PC-9 (cell line): Measurements from ENCODE around the gene SLITRK2. TPM values are rescaled to one million over a fixed set of nuclear protein-coding genes. Genes with fewer than 3 reads are reported as not detected.

ENCODE experiments used
- BruUV-seq: library from RNA; stranded (reverse); fragments of 400-500 nt; replicated peaks from 2 replicates; lab custom pipeline; 2021; lab: Mats Ljungman, UMichigan
- CTCF ChIA-PET: fragments of 300-600 bp; sonication (Branson Sonifier 250); formaldehyde crosslinking; loops from one replicate; lab custom pipeline; 2022; ENCODE audit warnings: antibody characterized with exemption; lab: Charles Lee
- POLR2A ChIA-PET: fragments of 300-600 bp; sonication (Branson Sonifier 250); formaldehyde crosslinking; loops from one replicate; lab custom pipeline; 2022; ENCODE audit warnings: antibody characterized with exemption; ENCODE audit not compliant: unreplicated experiment; lab: Charles Lee
- DNase-seq, 2 experiments: peaks; one replicate each; pipeline versions ENCODE4 v3.0.0 to v3.0.0-alpha.2; 2015 to 2022; ENCODE audit warnings: mixed read lengths in 1 of 2
- H2AFZ ChIP-seq: fragments of 200-600 bp; sonication (generic); 2 replicates; pipeline ENCODE4 v1.8.1; 2017; ENCODE audit warnings: antibody characterized with exemption
- H3F3A ChIP-seq: fragments of 200-600 bp; sonication (generic); 2 replicates; pipeline ENCODE4 v1.8.1; 2017; ENCODE audit warnings: antibody characterized with exemption, mild to moderate bottlenecking, low read depth; ENCODE audit not compliant: insufficient read depth
- H3K27ac ChIP-seq: fragments of 200-600 bp; sonication (generic); 2 replicates; pipeline ENCODE4 v1.6.1; 2016; ENCODE audit warnings: mixed run types
- H3K27me3 ChIP-seq: fragments of 200-600 bp; sonication (generic); 2 replicates; pipeline ENCODE4 v1.6.1; 2016; ENCODE audit warnings: low read depth, mixed run types; ENCODE audit not compliant: insufficient read depth
- H3K36me3 ChIP-seq: fragments of 200-600 bp; sonication (generic); 2 replicates; pipeline ENCODE4 v1.6.1; 2016; ENCODE audit warnings: low read depth, mixed run types
- H3K4me1 ChIP-seq: fragments of 200-600 bp; sonication (generic); replicated peaks from 2 replicates; pipeline ENCODE4 v1.6.1; 2016; ENCODE audit warnings: mixed run types; ENCODE audit not compliant: insufficient read depth
- H3K4me2 ChIP-seq: fragments of 200-600 bp; sonication (generic); 2 replicates; pipeline ENCODE4 v1.6.1; 2017; ENCODE audit warnings: mixed run types
- H3K4me3 ChIP-seq: fragments of 200-600 bp; sonication (generic); 2 replicates; pipeline ENCODE4 v1.6.1; 2016; ENCODE audit warnings: mixed run types
- H3K79me2 ChIP-seq: fragments of 200-600 bp; sonication (generic); 2 replicates; pipeline ENCODE4 v1.6.1; 2017; ENCODE audit warnings: low read depth, mixed run types
- H3K9me2 ChIP-seq: fragments of 200-600 bp; sonication (generic); 2 replicates; pipeline ENCODE4 v1.8.1; 2017; ENCODE audit warnings: mild to moderate bottlenecking; ENCODE audit not compliant: insufficient read depth
- H3K9me3 ChIP-seq: fragments of 200-600 bp; sonication (generic); 2 replicates; pipeline ENCODE4 v1.8.1; 2016; ENCODE audit warnings: low read depth; ENCODE audit not compliant: insufficient read depth
- H4K20me1 ChIP-seq: fragments of 200-600 bp; sonication (generic); 2 replicates; pipeline ENCODE4 v1.8.1; 2017; ENCODE audit not compliant: insufficient read depth
- CTCF ChIP-seq: fragments of 200-600 bp; sonication (generic); conservative IDR thresholded peaks from 2 replicates; pipeline ENCODE4 v1.6.1; 2017; ENCODE audit warnings: mixed run types, antibody characterized with exemption, mild to moderate bottlenecking, moderate library complexity
- EZH2 ChIP-seq: fragments of 200-600 bp; sonication (generic); IDR thresholded peaks from 2 replicates; pipeline ENCODE4 v1.8.0; 2017; ENCODE audit warnings: antibody characterized with exemption, low read depth
- intact Hi-C: fragments of 100-400 bp; cut with micrococcal nuclease; formaldehyde crosslinking; loops from one replicate; pipeline ENCODE4 v1.10.0; 2022; ENCODE audit not compliant: unreplicated experiment
- total RNA-seq: library from RNA; stranded (reverse); gene quantifications from 2 replicates; pipeline ENCODE4 v1.2.3, GENCODE V29; 2021

Gene SLITRK2
- total RNA-seq, 1 experiment from 2014 or later: not detected

- no peaks in the 10 kb centered on the region for H3K36me3 ChIP-seq
- no peak overlapping the region for H3K27ac ChIP-seq
- TF ChIP-seq CTCF (no peak), EZH2 (no peak)
- H3K4me2 ChIP-seq: no peak overlapping the region
- H4K20me1 ChIP-seq: no peaks in the 10 kb centered on the region
- intact Hi-C loops: no loop called here
- H3K9me2 ChIP-seq: no peaks in the 10 kb centered on the region
- H3K27me3 ChIP-seq: peaks cover 39% of the 10 kb centered on the region
- no peaks in the 10 kb centered on the region for H3K9me3 ChIP-seq
- H3F3A ChIP-seq: no peaks in the 10 kb centered on the region
- POLR2A ChIA-PET: no interaction called here
- no peak overlapping the region for H3K4me3 ChIP-seq
- no TSS peak for BruUV-seq
- DNase-seq: no peak
- H3K4me1 ChIP-seq: no peaks in the 10 kb centered on the region
- no peak overlapping the region for H2AFZ ChIP-seq
- H3K79me2 ChIP-seq: no peaks in the 10 kb centered on the region
- CTCF ChIA-PET: no interaction called here
Observed at GRCh38 chrX:145826466-145826865, 8.8 kb downstream of the SLITRK2 start.

DNA sequence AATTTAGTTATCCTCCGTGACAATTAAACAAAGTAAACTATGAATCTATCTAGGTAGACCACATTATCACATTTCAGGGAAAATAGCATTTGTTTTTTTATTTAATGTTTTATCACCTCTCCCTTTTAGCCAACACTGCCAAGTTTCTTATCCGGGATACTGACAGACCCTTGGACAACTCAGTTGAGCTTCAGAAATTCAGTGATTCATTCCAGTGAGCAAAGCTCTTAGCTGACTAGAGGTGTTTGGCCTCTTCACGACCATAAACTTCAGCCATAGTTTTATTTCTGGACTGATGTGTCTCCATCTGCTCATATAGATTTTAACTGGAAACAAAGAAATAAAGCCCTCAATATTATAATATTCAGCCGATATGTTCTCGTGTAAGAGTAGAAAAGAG, 15.2 kb downstream of the SLITRK2 start:
- Histone ChIP-seq H3F3A (no peaks in the 10 kb centered on the region), H3K4me2 (no peak overlapping the region), H3K9me2 (no peaks in the 10 kb centered on the region), H3K79me2 (no peaks in the 10 kb centered on the region), H4K20me1 (no peaks in the 10 kb centered on the region), H3K9me3 (no peaks in the 10 kb centered on the region), H3K36me3 (no peaks in the 10 kb centered on the region), H3K4me1 (no peaks in the 10 kb centered on the region), H2AFZ (no peak overlapping the region), H3K27me3 (no peaks in the 10 kb centered on the region), H3K27ac (no peak overlapping the region), H3K4me3 (no peak overlapping the region)
- no TSS peak for BruUV-seq
- intact Hi-C loops: no loop called here
- no peak for TF ChIP-seq EZH2
- TF ChIP-seq CTCF: no peak
- CTCF ChIA-PET: no interaction called here
- POLR2A ChIA-PET: no interaction called here
- no peak for DNase-seq

DNA sequence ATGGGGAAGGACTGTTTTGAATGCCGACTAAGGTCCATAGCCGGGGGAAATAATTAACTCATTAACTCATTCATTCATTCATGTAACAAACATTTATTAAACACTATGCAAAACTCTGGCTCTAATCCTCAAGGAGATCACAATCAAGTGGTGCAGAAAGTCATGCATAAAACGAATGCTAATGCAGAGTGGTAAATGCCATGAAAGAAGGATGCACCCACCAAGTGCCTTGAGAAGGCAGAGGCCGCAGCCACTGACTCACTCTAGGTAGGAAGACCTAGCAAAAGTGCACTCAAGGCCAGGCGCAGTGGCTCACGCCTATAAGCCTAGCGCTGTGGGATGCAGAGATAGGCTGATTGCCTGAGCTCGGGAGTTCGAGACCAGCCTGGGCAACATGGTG, 22.9 kb downstream of the SLITRK2 start:
- H4K20me1 ChIP-seq: no peaks in the 10 kb centered on the region
- H3K27ac ChIP-seq: no peak overlapping the region
- POLR2A ChIA-PET: no interaction called here
- no peaks in the 10 kb centered on the region for H3K4me1 ChIP-seq
- H3K36me3 ChIP-seq: no peaks in the 10 kb centered on the region
- H3K4me2 ChIP-seq: no peak overlapping the region
- H3K9me3 ChIP-seq: no peaks in the 10 kb centered on the region
- DNase-seq: no peak
- CTCF ChIA-PET: no interaction called here
- BruUV-seq: no TSS peak
- intact Hi-C loops: no loop called here
- no peaks in the 10 kb centered on the region for H3K27me3 ChIP-seq
- TF ChIP-seq EZH2: no peak
- no peak for TF ChIP-seq CTCF
- H3F3A ChIP-seq: no peaks in the 10 kb centered on the region
- no peaks in the 10 kb centered on the region for H3K79me2 ChIP-seq
- H3K4me3 ChIP-seq: no peak overlapping the region
- H2AFZ ChIP-seq: no peak overlapping the region
- no peaks in the 10 kb centered on the region for H3K9me2 ChIP-seq
